Ovary (tissue), 9 donors: ENCODE measurements around the gene GPBP1. TPM values are rescaled to one million over a fixed set of nuclear protein-coding genes. Genes with fewer than 3 reads are reported as not detected.
"Not testable (repeated sequence)": the region's sequence is repeated elsewhere in the genome, so short reads cannot be mapped to it uniquely, and the experiment has no call there.

Experiments used
- DNase-seq, 5 donors: peaks; one replicate each; pipeline ENCODE4 v3.0.0-alpha.2; 2019 to 2020
- H3K27ac ChIP-seq, 2 donors: fragments of 200-600 bp; one replicate each; pipeline versions ENCODE4 v1.5.1 to v1.8.0; 2019 to 2022
- H3K27me3 ChIP-seq: fragments of 200-600 bp; one replicate; pipeline ENCODE4 v1.8.0; 2022
- H3K36me3 ChIP-seq: fragments of 200-600 bp; sonication (generic); one replicate; pipeline ENCODE4 v1.5.1; 2019
- H3K4me1 ChIP-seq: one replicate; pipeline ENCODE4 v1.8.1; 2013; ENCODE audit warnings: mild to moderate bottlenecking, moderate library complexity; ENCODE audit not compliant: insufficient read depth
- H3K4me3 ChIP-seq: fragments of 200-600 bp; sonication (generic); one replicate; pipeline ENCODE4 v1.5.1; 2017
- H3K9me3 ChIP-seq, 2 donors: fragments of 200-600 bp in 1 of 2; sonication (generic) in 1 of 2; one replicate each; pipeline versions ENCODE4 v1.5.1 to v1.8.1; 2013 to 2019; ENCODE audit warnings: mild to moderate bottlenecking in 1 of 2, moderate library complexity in 1 of 2
- CTCF ChIP-seq, 3 donors: fragments of 450-650 bp in 2 of 3; fragments of 200-600 bp in 1 of 3; IDR thresholded peaks; one replicate each; pipeline versions ENCODE4 v1.5.1 to v1.8.0; 2016 to 2022; ENCODE audit warnings: antibody characterized with exemption in 3 of 3, mild to moderate bottlenecking in 1 of 3
- EP300 ChIP-seq: sonication (generic); formaldehyde crosslinking; IDR thresholded peaks from one replicate; pipeline ENCODE4 v1.6.1; 2017; ENCODE audit warnings: antibody characterized with exemption
- POLR2A ChIP-seq: fragments of 450-650 bp; IDR thresholded peaks from one replicate; pipeline ENCODE4 v1.6.1; 2017; ENCODE audit warnings: antibody characterized with exemption, mild to moderate bottlenecking, moderate library complexity
- WGBS, 3 donors: extraction: QIAGEN DNeasy Blood & Tissue Kit in 1 of 3; methylation state at CpG; one replicate each; pipeline versions ENCODE4 v1.1.5 to v1.1.7; 2013 to 2017; 5-methylcytosine and 5-hydroxymethylcytosine counted together
- intact Hi-C, 4 donors: fragments of 100-400 bp; cut with DNase I; formaldehyde crosslinking; loops; one replicate each; pipeline versions ENCODE4 v1.11.0 to v1.15.1; 2022 to 2023
- polyA plus RNA-seq, 2 donors: library from polyadenylated mRNA; stranded (reverse); fragments of 200-250 nt in 1 of 2; fragments of 350-450 nt in 1 of 2; fragmentation: Illumina TruSeq in 1 of 2; extraction: RNeasy Lipid Tissue Mini Kit (QIAGEN cat#74804) in 1 of 2; gene quantifications; one replicate each; pipeline ENCODE4 v1.2.3, GENCODE V29; 2013 to 2014
- total RNA-seq, 7 donors: library from RNA; depleted of rRNA in 2 of 7; stranded (reverse); fragments of >200 nt in 2 of 7; fragmentation: NEBNext Ultra II Directional in 3 of 7; extraction: Animal tissue kit (Norgen Biotek cat#: 25700) in 3 of 7; gene quantifications; one replicate each; pipeline versions ENCODE4 v1.1.0 to v1.2.4, GENCODE V29; 2016 to 2023
- donor health status: DM: no; HTN: no; CAD: no; lungs with moderate emphysema.
- donor health status: DM: no; HTN: no; CAD: no.
- donor health status: Bipolar disorder and iron deficiency.
- donor health status: DM: yes; HTN: yes; CAD: no.
- donor health status: DM: no; HTN: no; CAD: no.
- donor health status: DM: yes; HTN: yes; CAD: no.

Gene GPBP1
- total and polyA plus RNA-seq, 9 donors = 63.7 to 124 (median 93.3) TPM

GRCh38 chr5:57307516-57307915 is 133.7 kb downstream of the GPBP1 start:
- 85 to 89% (median 89%) methylated on average over 2 of the region's 2 CpGs for WGBS, 3 donors
- no peak for DNase-seq
- Histone ChIP-seq H3K9me3 (no peaks in the 10 kb centered on the region), H3K27me3 (no peaks in the 10 kb centered on the region), H3K27ac (no peak overlapping the region), H3K4me1 (no peaks in the 10 kb centered on the region), H3K36me3 (no peaks in the 10 kb centered on the region), H3K4me3 (no peak overlapping the region)
- intact Hi-C loops = loop anchor here in 3 of 4 donors (10.0 kb wide), 2 partner anchors 197 to 467 kb away; no protein-coding TSS in a partner anchor
- TF ChIP-seq EP300 (no peak), POLR2A (no peak), CTCF (IDR thresholded peaks at IDR 0.05) (no peak)

- not testable (repeated sequence) for H3K36me3 ChIP-seq, H3K4me1 ChIP-seq, H3K27me3 ChIP-seq, H3K4me3 ChIP-seq, H3K27ac ChIP-seq, DNase-seq, H3K9me3 ChIP-seq
- intact Hi-C loops = loop anchor here in 3 of 4 donors (10.0 kb wide), 2 partner anchors 196 to 466 kb away; no protein-coding TSS in a partner anchor
Measured at GRCh38 chr5:57309022-57309421, 135.2 kb downstream of the GPBP1 start.

GRCh38 chr5:57311251-57311650 is 137.4 kb downstream of the GPBP1 start:
- no peak for TF ChIP-seq CTCF (IDR thresholded peaks at IDR 0.05)
- TF ChIP-seq EP300 = no peak
- Histone ChIP-seq H3K36me3 (no peaks in the 10 kb centered on the region), H3K9me3 (no peaks in the 10 kb centered on the region), H3K4me1 (no peaks in the 10 kb centered on the region), H3K27ac (no peak overlapping the region), H3K4me3 (no peak overlapping the region), H3K27me3 (no peaks in the 10 kb centered on the region)
- no peak for DNase-seq
- intact Hi-C loops = no loop called here
- 38 to 51% (median 42%) methylated on average over 2 of the region's 2 CpGs for WGBS, 3 donors

- intact Hi-C loops = no loop called here
- 85 to 88% (median 86%) methylated on average over 6 of the region's 6 CpGs for WGBS, 3 donors
Measured at GRCh38 chr5:57311921-57312735, 138.3 kb downstream of the GPBP1 start.

More at GRCh38 chr5:57311921-57312735, 138.3 kb downstream of the GPBP1 start:
- Histone ChIP-seq H3K4me3 (no peak overlapping the region), H3K27me3 (no peaks in the 10 kb centered on the region), H3K4me1 (no peaks in the 10 kb centered on the region), H3K9me3 (no peaks in the 10 kb centered on the region), H3K27ac (no peak overlapping the region), H3K36me3 (no peaks in the 10 kb centered on the region)
- TF ChIP-seq EP300 (no peak), POLR2A (no peak), CTCF (IDR thresholded peaks at IDR 0.05) (no peak)
- no peak for DNase-seq
